MG63 (cell line): ENCODE results near the gene CRIP2. TPM values are rescaled to one million over a fixed set of nuclear protein-coding genes. Genes with fewer than 3 reads are reported as not detected.

Source experiments
- DNase-seq: peaks from one replicate; pipeline ENCODE4 v3.0.0-alpha.2; 2020
- H3K27me3 ChIP-seq: fragments of 250-450 bp; sonication (Bioruptor Pico); 2 replicates; pipeline ENCODE4 v1.5.1; 2020; ENCODE audit warnings: mild to moderate bottlenecking, moderate library complexity
- H3K36me3 ChIP-seq: fragments of 250-450 bp; sonication (Bioruptor Pico); 2 replicates; pipeline ENCODE4 v1.5.1; 2020; ENCODE audit warnings: mild to moderate bottlenecking, moderate library complexity
- H3K4me3 ChIP-seq: fragments of 250-450 bp; sonication (Bioruptor Pico); 2 replicates; pipeline ENCODE4 v1.5.1; 2020; ENCODE audit warnings: mild to moderate bottlenecking, moderate library complexity
- H3K9me3 ChIP-seq: fragments of 250-450 bp; sonication (Bioruptor Pico); 2 replicates; pipeline ENCODE4 v1.5.1; 2020; ENCODE audit warnings: mild to moderate bottlenecking, moderate library complexity
- total RNA-seq: library from RNA; depleted of rRNA; stranded (reverse); fragments of >200 nt; shearing (Covaris generic); gene quantifications from 2 replicates; pipeline ENCODE4 v1.2.3, GENCODE V29; 2014; ENCODE audit warnings: low replicate concordance; rRNA removed

The CRIP2 gene
- total RNA-seq, 1 experiment from 2014 or later, result 270 TPM

DNA sequence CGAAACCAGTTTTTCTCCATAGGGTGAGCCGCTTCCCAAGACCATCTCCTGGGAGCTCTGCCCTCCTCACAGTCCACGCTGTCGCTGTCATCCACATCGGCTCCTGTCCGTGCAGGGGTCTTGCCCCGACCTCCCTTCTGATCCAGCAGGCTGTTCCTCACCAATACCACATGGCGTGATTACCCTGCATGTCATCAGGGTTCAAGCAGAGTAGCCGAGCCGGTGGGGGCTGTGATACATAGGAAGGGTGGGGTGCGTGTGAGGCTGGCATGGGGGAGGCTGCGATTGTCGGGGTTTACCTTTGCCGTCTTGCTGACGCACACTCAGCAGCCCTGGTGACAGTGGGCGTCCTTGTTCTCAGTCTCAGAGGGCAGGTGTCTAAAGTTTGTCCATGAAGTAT, 33.4 kb downstream of the CRIP2 start:
- DNase-seq, result no peak
- Histone ChIP-seq H3K27me3 (peaks cover 4% of the 10 kb centered on the region; the same call in 1 of the 2 replicates), H3K4me3 (no peak overlapping the region), H3K9me3 (no peaks in the 10 kb centered on the region), H3K36me3 (no peaks in the 10 kb centered on the region)

DNA sequence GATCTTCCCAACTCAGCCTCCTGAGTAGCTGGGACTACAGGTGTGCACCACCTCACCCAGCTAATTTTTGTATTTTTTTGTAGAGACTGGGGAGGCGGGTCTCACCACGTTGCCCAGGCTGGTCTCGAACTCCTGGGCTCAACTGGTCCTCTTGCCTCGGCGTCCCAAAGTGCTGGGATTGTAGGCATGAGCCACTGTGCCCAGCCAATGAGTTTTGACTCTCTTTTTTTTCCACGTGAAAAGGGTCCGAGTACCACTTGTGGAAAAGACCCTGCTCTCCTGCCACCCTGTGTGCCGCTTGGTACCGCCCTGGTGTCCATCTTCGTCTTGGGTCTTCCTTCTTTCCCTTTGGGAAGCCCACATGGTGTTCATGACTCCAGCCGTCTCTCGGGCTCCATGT, 34.0 kb downstream of the CRIP2 start:
- no peaks in the 10 kb centered on the region for H3K9me3 ChIP-seq
- peaks cover 4% of the 10 kb centered on the region; the same call in 1 of the 2 replicates for H3K27me3 ChIP-seq
- no peak for DNase-seq
- H3K36me3 ChIP-seq, result no peaks in the 10 kb centered on the region
- no peak overlapping the region for H3K4me3 ChIP-seq

DNA sequence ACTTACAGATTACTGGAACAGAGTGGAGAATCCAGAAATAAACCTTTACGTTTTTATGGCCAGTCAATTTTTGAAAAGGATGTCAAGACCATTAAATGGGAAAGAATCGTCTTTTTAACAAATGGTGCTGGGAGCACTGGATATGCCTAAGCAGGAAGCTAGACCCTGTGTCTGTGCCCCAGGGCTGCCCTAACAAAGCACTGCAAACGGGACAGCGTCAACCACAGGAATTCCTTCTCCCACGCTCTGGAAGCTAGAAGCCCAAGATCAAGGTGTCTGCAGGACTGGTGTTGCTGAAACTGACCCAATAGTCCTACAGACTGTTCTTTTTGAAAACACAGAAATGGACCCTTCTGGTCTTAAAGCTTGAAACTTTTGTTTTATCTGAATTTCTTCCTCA, 42.5 kb downstream of the CRIP2 start:
- no peak overlapping the region for H3K4me3 ChIP-seq
- H3K27me3 ChIP-seq, result no peaks in the 10 kb centered on the region
- DNase-seq, result no peak
- H3K9me3 ChIP-seq, result no peaks in the 10 kb centered on the region; the same call in 1 of the 2 replicates
- H3K36me3 ChIP-seq, result no peaks in the 10 kb centered on the region

DNA sequence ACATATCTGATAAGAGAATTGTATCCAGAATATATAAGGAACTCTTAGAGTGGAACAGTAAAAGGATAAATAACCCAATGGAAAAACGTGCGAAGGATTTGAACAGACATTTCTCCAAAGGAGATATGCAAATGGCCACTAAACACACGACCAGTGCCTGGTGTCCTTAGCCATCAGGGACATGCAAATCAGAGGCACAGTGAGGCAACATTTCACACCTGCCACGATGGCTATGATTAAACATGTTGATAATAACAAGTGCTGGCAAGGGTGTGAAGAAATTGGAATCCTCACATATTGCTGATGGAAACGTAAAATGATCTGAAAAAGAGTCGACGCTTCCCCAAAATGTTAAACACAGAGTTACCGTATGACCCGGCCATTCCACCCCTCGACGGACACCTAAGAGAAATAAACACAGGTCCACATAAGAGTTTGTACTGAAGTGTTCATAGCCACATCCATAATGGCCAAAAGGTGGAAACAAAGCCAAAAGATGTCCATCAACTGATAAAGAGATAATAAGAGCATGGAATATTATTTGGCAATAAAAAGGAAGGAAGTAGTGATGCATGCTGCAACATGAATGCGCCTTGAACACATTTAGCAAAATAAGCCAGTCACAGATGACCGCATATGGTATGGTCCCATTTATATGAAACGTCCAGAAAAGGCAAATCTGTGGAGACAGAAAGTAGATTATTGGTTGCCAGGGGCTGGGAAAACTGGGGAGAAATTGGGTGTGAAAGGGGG, 45.5 kb downstream of the CRIP2 start:
- Histone ChIP-seq H3K9me3 (no peaks in the 10 kb centered on the region; the same call in 1 of the 2 replicates), H3K27me3 (no peaks in the 10 kb centered on the region), H3K36me3 (no peaks in the 10 kb centered on the region), H3K4me3 (no peak overlapping the region)
- DNase-seq, result no peak

DNA sequence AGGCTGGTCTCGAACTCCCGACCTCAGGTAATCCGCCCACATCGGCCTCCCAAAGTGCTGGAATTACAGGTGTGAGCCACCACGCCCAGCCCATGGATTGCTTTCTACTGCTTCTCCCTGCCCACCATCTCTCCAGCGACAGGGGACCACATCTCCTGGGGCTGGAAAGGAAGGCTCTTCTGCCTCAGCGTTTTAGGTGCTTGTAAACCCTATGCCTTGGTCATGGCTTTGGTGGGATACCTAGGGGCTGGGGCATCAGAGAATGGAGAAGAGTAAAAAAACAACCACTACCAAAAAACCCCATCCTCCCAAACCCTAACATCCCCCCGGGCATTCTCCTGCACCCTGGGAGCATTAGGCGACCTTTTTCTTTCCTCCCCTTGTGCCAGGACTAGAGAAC, 50.7 kb downstream of the CRIP2 start:
- no peaks in the 10 kb centered on the region for H3K27me3 ChIP-seq
- no peak overlapping the region for H3K4me3 ChIP-seq
- no peak for DNase-seq
- H3K36me3 ChIP-seq, result no peaks in the 10 kb centered on the region
- H3K9me3 ChIP-seq, result no peaks in the 10 kb centered on the region

DNA sequence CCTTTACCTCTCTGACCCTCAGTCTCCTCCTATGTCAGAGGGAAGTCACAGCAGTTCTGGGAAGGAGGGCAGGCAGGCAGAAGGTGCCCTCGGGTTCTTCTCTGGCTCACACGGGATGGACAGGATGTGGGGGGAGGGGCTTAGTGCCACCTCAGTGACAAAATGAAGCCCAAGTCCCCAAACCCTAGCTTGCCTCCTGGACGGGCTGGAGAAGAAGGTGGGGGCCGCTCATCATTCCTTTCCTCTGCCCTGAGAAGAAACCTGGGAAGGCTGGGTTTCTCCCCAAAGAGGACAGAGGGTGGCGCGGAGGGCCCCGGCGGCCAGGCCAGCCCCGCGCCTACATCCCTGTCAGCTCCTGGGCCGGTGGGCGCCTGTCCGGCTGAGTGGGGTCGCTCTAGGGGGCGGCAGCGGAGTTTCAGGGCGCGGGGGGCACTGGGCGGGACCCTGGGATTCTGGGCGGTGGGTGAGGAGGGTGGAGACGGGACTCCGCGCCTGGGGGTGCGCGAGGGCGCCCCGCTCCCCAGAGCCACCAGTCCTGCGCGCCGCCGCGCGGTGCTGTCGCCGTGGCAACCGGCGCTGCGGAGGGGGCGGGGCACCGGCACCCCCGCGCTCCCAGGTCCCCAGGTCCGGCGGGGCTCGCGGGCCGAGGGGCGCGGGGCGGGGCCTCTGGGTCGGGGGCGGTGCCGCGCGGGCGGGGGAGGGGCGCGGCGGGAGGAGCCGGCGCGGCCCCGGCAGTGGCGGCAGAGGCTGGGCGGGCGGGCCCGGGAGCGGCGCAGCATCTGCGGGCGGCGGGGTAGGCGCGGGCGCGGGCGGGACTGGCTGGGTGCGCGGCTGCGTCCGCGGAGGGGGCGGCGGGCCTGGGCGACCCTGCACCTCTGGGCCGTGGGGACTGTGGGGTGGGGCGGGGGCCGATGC, 51.5 kb downstream of the CRIP2 start, which contains the start of gene TMEM121:
Gene TMEM121, plus strand, starts transcription at position 723 of the 915 bp plus-strand sequence. CDS start 2,252 bp downstream, outside the sequence.
- Histone ChIP-seq H3K36me3 (no peaks in the 10 kb centered on the region), H3K9me3 (no peaks in the 10 kb centered on the region), H3K4me3 (peak within 1 kb of the TSS; percentile 54), H3K27me3 (no peaks in the 10 kb centered on the region)
- peak; percentile 12 for DNase-seq

DNA sequence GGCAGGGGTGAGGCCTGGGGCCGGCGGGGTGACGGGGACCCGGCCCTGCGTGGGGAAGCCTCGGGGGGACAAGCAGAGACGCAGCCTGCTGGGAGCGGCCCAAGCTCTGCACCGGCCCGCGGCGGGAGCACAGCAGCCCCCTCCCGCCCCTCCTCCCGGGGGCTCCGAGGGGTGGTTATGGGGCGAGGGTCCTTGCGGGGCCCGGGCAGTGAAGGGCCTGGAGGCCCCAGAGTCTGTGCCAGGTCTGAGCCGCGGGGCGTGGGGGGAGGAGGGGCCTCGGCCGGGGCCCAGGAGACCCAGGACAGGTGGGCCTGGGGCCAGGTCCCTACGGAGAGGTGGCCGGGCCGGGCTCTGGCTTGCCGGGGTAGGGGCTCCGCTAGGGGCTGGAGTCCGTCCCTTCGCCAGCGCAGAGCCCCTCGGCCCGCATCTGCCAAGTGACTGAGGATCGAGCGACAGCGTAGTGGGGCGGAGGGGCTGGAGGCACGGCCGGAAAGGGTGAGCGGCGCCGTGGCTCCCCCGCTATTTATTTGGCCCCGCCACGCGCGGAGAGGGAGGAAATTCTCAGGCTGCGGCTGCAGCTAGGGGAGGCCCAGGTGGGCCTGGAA, 52.3 kb downstream of the CRIP2 start:
- Histone ChIP-seq H3K36me3 (no peaks in the 10 kb centered on the region), H3K4me3 (peak overlapping the region; percentile 54), H3K9me3 (no peaks in the 10 kb centered on the region), H3K27me3 (no peaks in the 10 kb centered on the region)
- no peak for DNase-seq

DNA sequence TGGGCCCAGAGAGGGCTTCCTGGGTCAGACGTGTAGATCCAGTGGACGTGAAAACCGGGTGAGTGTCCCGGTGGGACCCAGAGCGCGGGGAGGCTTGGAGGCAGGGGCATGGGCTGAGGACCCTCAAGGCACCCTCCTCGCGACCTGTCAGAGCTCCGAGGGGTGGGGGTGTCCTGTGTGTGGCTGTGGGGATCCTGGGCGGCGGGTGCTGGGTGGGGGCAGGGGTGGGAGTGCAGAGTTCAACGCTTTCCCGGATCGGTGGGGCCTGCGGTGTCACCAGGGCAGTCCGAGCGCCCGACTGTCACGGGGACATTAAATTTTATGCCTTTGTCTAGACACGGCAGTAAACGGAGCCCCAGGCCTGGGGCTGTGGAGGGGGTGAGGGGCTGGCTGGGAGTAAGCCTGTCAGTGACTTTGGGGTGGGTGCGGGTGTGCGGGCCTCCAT, 52.8 kb downstream of the CRIP2 start:
- no peak for DNase-seq
- Histone ChIP-seq H3K27me3 (no peaks in the 10 kb centered on the region), H3K36me3 (no peaks in the 10 kb centered on the region), H3K9me3 (no peaks in the 10 kb centered on the region), H3K4me3 (peak overlapping the region; percentile 54)

DNA sequence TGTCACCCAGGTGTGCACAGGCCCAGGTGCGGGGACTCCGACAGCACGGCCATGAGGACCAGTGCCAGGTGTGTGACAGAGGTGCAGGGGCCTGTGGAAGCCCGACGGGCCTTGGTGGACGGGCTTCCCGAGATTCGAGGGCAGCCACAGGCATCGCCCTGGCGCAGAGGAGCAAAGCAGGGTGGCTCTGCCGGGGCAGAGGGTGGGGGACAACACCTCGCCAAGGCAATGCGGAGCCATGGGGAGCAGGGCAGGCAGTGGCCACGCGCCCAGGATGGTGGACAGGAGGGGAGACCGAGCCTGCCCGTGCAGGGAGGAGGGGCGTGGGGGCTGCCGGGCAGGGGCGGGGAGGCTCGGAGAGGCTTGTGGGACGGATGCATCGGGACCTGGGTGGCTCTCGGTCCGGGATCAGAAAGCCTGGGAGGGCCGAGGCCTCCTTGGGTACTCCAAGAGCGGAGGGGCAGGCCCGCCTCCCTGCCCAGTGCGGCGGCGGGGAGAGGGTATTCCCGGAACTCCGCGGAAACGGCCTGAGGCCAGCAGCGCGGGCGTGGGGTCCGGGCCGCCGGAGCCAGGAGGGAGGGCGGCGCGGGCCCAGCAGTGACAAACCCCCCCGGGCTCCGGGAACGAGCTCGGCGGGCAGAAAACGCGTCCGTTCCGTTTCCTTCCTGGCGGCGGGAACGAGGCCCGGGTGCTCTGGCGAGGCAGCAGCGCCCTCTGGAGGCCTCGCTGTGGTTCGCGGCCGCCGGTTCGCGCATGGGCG, 53.4 kb downstream of the CRIP2 start:
- H3K36me3 ChIP-seq, result no peaks in the 10 kb centered on the region
- peak; percentile 70 for DNase-seq
- H3K4me3 ChIP-seq, result peak overlapping the region; percentile 54
- H3K27me3 ChIP-seq, result no peaks in the 10 kb centered on the region
- H3K9me3 ChIP-seq, result no peaks in the 10 kb centered on the region

DNA sequence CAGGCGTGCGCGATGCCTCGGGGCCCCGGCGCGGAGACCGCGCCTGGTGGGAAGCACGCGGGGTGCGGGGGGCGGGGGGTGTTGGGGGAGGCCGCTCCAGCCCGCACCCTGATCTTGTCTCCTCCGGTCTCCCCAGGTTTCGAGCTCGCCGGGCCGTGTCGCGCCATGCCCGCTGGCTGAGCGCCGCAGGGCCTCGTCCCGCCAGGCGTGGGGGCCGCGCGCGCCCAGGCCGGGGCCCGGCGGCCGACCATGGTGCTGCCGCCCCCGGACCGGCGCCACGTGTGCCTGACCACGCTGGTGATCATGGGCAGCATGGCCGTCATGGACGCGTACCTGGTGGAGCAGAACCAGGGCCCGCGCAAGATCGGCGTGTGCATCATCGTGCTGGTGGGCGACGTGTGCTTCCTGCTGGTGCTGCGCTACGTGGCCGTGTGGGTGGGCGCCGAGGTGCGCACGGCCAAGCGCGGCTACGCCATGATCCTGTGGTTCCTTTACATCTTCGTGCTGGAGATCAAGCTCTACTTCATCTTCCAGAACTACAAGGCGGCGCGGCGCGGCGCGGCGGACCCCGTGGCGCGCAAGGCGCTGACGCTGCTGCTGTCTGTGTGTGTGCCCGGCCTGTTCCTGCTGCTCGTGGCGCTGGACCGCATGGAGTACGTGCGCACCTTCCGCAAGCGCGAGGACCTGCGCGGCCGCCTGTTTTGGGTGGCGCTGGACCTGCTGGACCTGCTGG, 54.1 kb downstream of the CRIP2 start:
- DNase-seq, result no peak
- H3K4me3 ChIP-seq, result no peak overlapping the region
- no peaks in the 10 kb centered on the region for H3K9me3 ChIP-seq
- no peaks in the 10 kb centered on the region for H3K36me3 ChIP-seq
- no peaks in the 10 kb centered on the region for H3K27me3 ChIP-seq

DNA sequence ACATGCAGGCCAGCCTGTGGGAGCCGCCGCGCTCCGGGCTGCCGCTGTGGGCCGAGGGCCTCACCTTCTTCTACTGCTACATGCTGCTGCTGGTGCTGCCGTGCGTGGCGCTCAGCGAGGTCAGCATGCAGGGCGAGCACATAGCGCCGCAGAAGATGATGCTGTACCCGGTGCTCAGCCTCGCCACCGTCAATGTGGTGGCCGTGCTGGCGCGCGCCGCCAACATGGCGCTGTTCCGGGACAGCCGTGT, 54.6 kb downstream of the CRIP2 start:
- no peaks in the 10 kb centered on the region for H3K9me3 ChIP-seq
- H3K4me3 ChIP-seq, result no peak overlapping the region
- DNase-seq, result no peak
- no peaks in the 10 kb centered on the region for H3K27me3 ChIP-seq
- H3K36me3 ChIP-seq, result no peaks in the 10 kb centered on the region

Other genes starting within 250 kb of the CRIP2 start
- gene BTBD6, start 226.3 kb upstream of the CRIP2 start, total RNA-seq, result 21.3 and 25.1 TPM in 2 replicates
- gene BRF1, start 173.8 kb upstream of the CRIP2 start, total RNA-seq, result 21.0 and 25.0 TPM in 2 replicates
- gene PACS2, start 160.1 kb upstream of the CRIP2 start, total RNA-seq, result 18.6 and 23.1 TPM in 2 replicates
- gene TEX22, start 76.3 kb upstream of the CRIP2 start, total RNA-seq, result 0.22 and 0.63 TPM in 2 replicates
- gene MTA1, start 55.0 kb upstream of the CRIP2 start, total RNA-seq, result 20.6 and 46.5 TPM in 2 replicates
- 17.3 TPM in 1 of 2 replicates, not detected in the other for gene CRIP1, start 12.1 kb downstream of the CRIP2 start, total RNA-seq
- gene TEDC1, start 16.4 kb downstream of the CRIP2 start, total RNA-seq, result 29.3 and 58.1 TPM in 2 replicates
- 7.1 and 17.0 TPM in 2 replicates for gene TMEM121, start 51.8 kb downstream of the CRIP2 start, total RNA-seq